ENCODE measurements around the gene SND1.

DNA sequence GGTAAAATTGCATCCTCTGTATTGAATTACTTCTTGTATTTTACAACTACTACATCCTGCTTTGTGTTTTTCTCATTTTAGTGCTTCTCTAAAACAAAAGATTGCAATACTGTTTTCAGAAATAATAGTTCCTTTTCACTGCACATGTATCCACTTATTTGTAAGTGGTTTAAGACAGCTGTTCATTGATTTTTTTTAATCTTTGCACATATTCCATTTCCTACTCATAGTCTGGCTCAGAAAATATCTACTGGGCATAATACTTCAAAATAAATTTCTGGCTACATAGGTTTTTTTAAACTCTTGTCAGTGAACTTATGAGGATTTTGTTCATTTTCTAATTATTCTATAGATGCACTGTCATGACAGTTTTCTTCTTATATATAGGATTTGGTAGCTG, 54.8 kb downstream of the SND1 start:
- TF ChIP-seq, protein P1, sequence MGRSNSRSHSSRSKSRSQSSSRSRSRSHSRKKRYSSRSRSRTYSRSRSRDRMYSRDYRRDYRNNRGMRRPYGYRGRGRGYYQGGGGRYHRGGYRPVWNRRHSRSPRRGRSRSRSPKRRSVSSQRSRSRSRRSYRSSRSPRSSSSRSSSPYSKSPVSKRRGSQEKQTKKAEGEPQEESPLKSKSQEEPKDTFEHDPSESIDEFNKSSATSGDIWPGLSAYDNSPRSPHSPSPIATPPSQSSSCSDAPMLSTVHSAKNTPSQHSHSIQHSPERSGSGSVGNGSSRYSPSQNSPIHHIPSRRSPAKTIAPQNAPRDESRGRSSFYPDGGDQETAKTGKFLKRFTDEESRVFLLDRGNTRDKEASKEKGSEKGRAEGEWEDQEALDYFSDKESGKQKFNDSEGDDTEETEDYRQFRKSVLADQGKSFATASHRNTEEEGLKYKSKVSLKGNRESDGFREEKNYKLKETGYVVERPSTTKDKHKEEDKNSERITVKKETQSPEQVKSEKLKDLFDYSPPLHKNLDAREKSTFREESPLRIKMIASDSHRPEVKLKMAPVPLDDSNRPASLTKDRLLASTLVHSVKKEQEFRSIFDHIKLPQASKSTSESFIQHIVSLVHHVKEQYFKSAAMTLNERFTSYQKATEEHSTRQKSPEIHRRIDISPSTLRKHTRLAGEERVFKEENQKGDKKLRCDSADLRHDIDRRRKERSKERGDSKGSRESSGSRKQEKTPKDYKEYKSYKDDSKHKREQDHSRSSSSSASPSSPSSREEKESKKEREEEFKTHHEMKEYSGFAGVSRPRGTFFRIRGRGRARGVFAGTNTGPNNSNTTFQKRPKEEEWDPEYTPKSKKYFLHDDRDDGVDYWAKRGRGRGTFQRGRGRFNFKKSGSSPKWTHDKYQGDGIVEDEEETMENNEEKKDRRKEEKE (IDR thresholded peaks at IDR 0.05) = no peak
- TF ChIP-seq EP300 (IDR thresholded peaks at IDR 0.05; ENCODE audit: borderline replicate concordance in 1 of 2, control insufficient read depth in 1 of 2, low read depth in 2 of 2, low read length in 2 of 2) = no peak
- TF ChIP-seq, protein P2, sequence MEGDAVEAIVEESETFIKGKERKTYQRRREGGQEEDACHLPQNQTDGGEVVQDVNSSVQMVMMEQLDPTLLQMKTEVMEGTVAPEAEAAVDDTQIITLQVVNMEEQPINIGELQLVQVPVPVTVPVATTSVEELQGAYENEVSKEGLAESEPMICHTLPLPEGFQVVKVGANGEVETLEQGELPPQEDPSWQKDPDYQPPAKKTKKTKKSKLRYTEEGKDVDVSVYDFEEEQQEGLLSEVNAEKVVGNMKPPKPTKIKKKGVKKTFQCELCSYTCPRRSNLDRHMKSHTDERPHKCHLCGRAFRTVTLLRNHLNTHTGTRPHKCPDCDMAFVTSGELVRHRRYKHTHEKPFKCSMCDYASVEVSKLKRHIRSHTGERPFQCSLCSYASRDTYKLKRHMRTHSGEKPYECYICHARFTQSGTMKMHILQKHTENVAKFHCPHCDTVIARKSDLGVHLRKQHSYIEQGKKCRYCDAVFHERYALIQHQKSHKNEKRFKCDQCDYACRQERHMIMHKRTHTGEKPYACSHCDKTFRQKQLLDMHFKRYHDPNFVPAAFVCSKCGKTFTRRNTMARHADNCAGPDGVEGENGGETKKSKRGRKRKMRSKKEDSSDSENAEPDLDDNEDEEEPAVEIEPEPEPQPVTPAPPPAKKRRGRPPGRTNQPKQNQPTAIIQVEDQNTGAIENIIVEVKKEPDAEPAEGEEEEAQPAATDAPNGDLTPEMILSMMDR (IDR thresholded peaks at IDR 0.05 in 2 of 3, conservative IDR thresholded peaks at IDR 0.05 in 1 of 3; ENCODE audit: control insufficient read depth in 2 of 3, extremely low read depth in 1 of 3, insufficient read depth in 1 of 3, low read depth in 3 of 3, low read length in 3 of 3) = no peak
- TF ChIP-seq EZH2 (IDR thresholded peaks at IDR 0.05; ENCODE audit: borderline replicate concordance, control insufficient read depth, low read depth, low read length) = no peak

Measured in GM12878 (cell line).